Rectal smooth muscle tissue (tissue), 1 donor: ENCODE measurements around the gene IRF2BP2.

ENCODE experiments used
- H3K27ac ChIP-seq: one replicate; pipeline ENCODE4 v1.7.0; 2013; ENCODE audit warnings: low read depth, low read length, inconsistent platforms
- H3K27me3 ChIP-seq: one replicate; pipeline ENCODE4 v1.7.0; 2013; ENCODE audit warnings: low read length; ENCODE audit not compliant: control insufficient read depth, insufficient read depth
- H3K36me3 ChIP-seq: one replicate; pipeline ENCODE4 v1.7.0; 2013; ENCODE audit warnings: low read length; ENCODE audit not compliant: control insufficient read depth, insufficient read depth
- H3K4me1 ChIP-seq: one replicate; pipeline ENCODE4 v1.7.0; 2013; ENCODE audit warnings: low read length; ENCODE audit not compliant: control insufficient read depth, insufficient read depth
- H3K4me3 ChIP-seq: one replicate; pipeline ENCODE4 v1.7.0; 2013; ENCODE audit warnings: low read length
- H3K9ac ChIP-seq: one replicate; pipeline ENCODE4 v1.7.0; 2013; ENCODE audit warnings: low read length

The IRF2BP2 gene

GRCh38 chr1:234589064-234589800, 20.7 kb downstream of the IRF2BP2 start:
- Histone ChIP-seq H3K27me3 (no peaks in the 10 kb centered on the region), H3K9ac (no peak overlapping the region), H3K36me3 (no peaks in the 10 kb centered on the region), H3K27ac (peak overlapping the region; percentile 70), H3K4me3 (no peak overlapping the region), H3K4me1 (peaks cover 34% of the 10 kb centered on the region)

- Histone ChIP-seq H3K27me3 (no peaks in the 10 kb centered on the region), H3K36me3 (no peaks in the 10 kb centered on the region), H3K4me3 (no peak overlapping the region), H3K27ac (no peak overlapping the region), H3K9ac (no peak overlapping the region), H3K4me1 (peaks cover 42% of the 10 kb centered on the region)
Observed at GRCh38 chr1:234588386-234588785, 21.6 kb downstream of the IRF2BP2 start.

DNA sequence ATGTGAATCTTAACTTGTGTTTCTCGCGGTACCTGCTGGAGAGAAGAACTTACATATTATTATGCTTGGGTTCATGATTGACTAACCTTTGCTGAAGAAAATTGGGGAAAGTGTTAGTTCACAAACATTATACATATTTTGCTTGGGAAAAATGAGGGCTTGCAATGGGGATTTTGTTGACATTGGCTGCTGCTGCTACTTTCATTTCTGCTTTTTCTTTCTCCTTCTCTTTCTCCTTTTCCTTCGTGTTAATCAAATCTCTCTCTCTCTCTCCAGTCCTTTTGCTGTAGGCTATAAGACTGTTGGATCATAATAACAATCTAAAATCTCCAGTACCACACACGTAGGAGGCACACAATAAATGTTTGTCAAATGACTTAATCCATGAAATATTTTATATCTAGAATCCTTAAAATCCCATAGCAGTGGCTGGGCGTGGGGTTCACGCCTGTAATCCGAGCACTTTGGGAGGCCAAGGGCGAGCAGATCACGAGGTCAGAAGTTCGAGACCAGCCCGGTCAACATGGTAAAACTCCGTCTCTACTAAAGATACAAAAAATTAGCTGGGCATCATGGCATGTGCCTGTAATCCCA, 23.0 kb downstream of the IRF2BP2 start:
- Histone ChIP-seq H3K4me3 (no peak overlapping the region), H3K36me3 (no peaks in the 10 kb centered on the region), H3K9ac (no peak overlapping the region), H3K27me3 (no peaks in the 10 kb centered on the region), H3K27ac (peak overlapping the region; percentile 94), H3K4me1 (peaks cover 54% of the 10 kb centered on the region)

- peak overlapping the region; percentile 94 for H3K27ac ChIP-seq
- H3K4me3 ChIP-seq: no peak overlapping the region
- peaks cover 57% of the 10 kb centered on the region for H3K4me1 ChIP-seq
- H3K36me3 ChIP-seq: no peaks in the 10 kb centered on the region
- H3K9ac ChIP-seq: no peak overlapping the region
- no peaks in the 10 kb centered on the region for H3K27me3 ChIP-seq
Observed at GRCh38 chr1:234586304-234586703, 23.7 kb downstream of the IRF2BP2 start.

- peak overlapping the region; percentile 94 for H3K27ac ChIP-seq
- no peak overlapping the region for H3K9ac ChIP-seq
Observed at GRCh38 chr1:234585330-234586055, 24.5 kb downstream of the IRF2BP2 start.

GRCh38 chr1:234584926-234585325, 25.1 kb downstream of the IRF2BP2 start:
- H3K27ac ChIP-seq: peak overlapping the region; percentile 94
- H3K4me1 ChIP-seq: peaks cover 53% of the 10 kb centered on the region
- H3K36me3 ChIP-seq: no peaks in the 10 kb centered on the region
- H3K9ac ChIP-seq: no peak overlapping the region
- no peaks in the 10 kb centered on the region for H3K27me3 ChIP-seq
- H3K4me3 ChIP-seq: no peak overlapping the region

More at GRCh38 chr1:234585330-234586055, 24.5 kb downstream of the IRF2BP2 start:
- peaks cover 57% of the 10 kb centered on the region for H3K4me1 ChIP-seq
- H3K36me3 ChIP-seq: no peaks in the 10 kb centered on the region
- no peaks in the 10 kb centered on the region for H3K27me3 ChIP-seq
- no peak overlapping the region for H3K4me3 ChIP-seq

GRCh38 chr1:234584420-234584805, 25.6 kb downstream of the IRF2BP2 start:
- Histone ChIP-seq H3K4me3 (no peak overlapping the region), H3K27me3 (no peaks in the 10 kb centered on the region), H3K9ac (no peak overlapping the region), H3K27ac (peak overlapping the region; percentile 94), H3K36me3 (no peaks in the 10 kb centered on the region), H3K4me1 (peaks cover 48% of the 10 kb centered on the region)

DNA sequence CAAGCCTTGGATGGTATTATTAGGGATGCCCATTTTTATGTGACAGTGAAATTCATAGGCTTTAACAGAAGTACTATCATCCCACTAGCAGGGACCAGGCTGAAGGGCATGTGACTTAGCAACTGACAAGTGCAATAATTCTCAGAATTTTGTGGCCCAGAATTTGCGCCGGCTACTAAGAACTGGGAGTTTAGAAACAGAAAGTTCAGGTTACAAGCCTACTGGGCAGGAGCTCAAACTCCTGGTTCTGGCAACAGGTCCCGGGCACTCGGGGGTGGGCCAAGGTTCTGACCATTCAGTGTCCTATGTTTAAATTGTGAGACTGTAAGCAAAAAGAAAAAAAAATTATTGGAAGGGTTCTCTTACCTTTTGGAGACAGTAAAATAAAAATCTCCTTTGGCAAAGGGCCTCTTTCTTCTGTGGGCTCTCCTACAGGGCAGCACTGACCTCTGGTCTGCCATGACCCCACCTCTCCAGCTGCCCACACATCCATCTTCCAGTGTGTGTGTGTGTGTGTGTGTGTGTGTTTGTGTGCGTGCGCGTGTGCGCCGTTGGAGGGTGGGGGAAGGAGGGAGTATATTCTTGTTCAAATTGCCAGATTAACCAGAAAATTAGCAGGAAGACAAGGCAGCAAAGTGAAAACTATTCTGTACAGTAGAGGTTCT, 26.1 kb downstream of the IRF2BP2 start:
- Histone ChIP-seq H3K4me1 (peaks cover 48% of the 10 kb centered on the region), H3K4me3 (no peak overlapping the region), H3K27me3 (no peaks in the 10 kb centered on the region), H3K9ac (no peak overlapping the region), H3K36me3 (no peaks in the 10 kb centered on the region), H3K27ac (peak overlapping the region; percentile 94)

GRCh38 chr1:234582681-234583301, 27.2 kb downstream of the IRF2BP2 start:
- no peak overlapping the region for H3K4me3 ChIP-seq

DNA sequence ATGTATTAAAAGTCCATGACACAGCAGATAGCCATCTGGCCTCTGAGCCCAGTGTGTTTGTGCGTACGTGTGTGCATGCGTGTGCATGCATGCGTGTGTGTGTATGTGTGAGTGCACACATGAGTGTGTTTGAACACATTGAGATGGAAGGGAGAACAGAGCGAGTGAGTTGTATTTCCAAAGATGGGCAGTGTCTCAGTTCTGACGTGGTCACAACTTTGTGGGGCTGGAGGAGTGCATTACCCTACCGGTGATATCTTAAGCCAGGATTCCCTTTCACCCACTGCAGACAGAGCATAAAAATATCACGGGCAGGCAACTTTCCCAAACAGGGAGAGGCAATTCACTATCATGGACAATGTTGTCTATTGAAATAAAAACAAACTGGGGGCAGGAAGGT, 27.8 kb downstream of the IRF2BP2 start:
- Histone ChIP-seq H3K27me3 (no peaks in the 10 kb centered on the region), H3K27ac (peak overlapping the region; percentile 94), H3K4me3 (no peak overlapping the region), H3K9ac (no peak overlapping the region), H3K36me3 (no peaks in the 10 kb centered on the region), H3K4me1 (peaks cover 48% of the 10 kb centered on the region)

More at GRCh38 chr1:234582681-234583301, 27.2 kb downstream of the IRF2BP2 start:
- H3K36me3 ChIP-seq: no peaks in the 10 kb centered on the region
- H3K27me3 ChIP-seq: no peaks in the 10 kb centered on the region
- H3K27ac ChIP-seq: peak overlapping the region; percentile 94
- no peak overlapping the region for H3K9ac ChIP-seq
- peaks cover 48% of the 10 kb centered on the region for H3K4me1 ChIP-seq

DNA sequence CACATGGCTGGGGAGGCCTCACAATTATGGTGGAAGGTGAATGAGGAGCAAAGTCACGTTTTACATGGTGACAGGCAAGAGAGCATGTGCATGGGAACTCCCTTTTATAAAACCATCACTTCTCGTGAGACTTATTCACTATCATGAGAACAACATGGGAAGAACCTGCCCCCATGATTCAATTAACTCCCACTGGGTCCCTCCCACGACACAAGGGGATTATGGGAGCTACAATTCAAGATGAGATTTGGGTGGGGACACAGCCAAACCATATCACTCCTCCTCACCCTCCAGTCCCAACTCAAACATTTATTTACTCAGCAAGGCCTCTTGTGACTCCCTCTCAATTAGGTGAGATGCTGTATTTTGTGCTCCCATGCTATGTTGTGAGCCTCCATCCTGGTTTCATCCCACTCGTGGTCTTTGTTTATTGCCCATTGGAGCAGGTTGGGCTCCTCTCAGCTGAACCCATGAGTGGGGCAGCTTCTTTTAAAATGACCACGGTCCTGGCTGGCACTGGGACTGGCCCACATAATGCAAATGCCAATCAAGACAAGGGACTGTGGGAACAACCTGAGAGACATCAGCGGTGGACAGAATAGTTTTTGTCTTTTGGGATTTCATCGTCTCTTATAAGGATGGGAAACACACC, 28.8 kb downstream of the IRF2BP2 start:
- Histone ChIP-seq H3K4me3 (no peak overlapping the region), H3K27ac (peak overlapping the region; percentile 94), H3K27me3 (no peaks in the 10 kb centered on the region), H3K9ac (no peak overlapping the region), H3K36me3 (no peaks in the 10 kb centered on the region), H3K4me1 (peaks cover 43% of the 10 kb centered on the region)
